ENCODE measurements around the gene SENP2.
"Not testable (repeated sequence)": the region's sequence is repeated elsewhere in the genome, so short reads cannot be mapped to it uniquely, and the experiment has no call there.

SENP2 gene

DNA sequence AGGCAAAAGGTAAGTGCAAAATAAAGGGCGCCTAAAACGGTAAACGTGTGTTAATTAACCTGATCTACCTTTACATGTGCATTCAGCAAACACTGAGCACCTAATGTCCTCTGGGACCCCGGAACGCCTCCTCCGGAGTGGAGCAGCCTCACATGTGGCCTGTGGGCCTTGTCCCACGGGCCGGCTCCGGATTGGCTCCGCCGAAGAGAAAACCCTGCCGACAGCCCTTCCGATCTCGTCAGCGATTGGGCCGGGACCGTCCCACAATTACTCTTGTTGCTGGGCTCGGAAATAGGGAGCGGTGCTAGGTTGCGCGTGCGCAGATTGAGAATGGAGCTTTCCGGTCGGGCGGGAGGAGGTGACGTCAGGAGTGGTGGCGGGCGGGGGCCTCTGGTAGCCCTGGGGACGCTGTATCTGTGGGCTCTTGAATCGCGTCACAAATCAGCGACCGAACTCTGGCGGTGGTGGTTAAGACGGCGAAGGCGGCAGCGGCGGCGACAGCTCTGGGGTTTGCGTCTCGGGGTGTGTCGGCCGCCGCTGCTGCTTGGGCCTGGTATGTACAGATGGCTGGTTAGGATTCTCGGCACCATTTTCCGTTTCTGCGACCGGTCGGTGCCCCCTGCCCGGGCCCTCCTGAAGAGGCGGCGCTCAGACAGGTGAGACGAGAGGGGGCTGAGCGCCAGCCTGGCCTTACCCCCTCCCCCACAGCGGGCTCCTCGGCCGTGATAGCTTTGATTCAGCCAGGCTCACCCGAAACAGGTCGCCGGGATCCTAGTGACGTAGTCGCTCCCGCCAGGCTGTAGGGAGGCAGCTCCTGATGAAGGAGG, at the start of gene SENP2:
TSS of gene SENP2 (plus strand) at position 437 of the 827 bp plus-strand sequence. CDS start at position 556, 119 bp downstream.
- H3K27me3 ChIP-seq (ENCODE audit: control insufficient read depth in 1 of 2, insufficient read depth in 2 of 2, low read length in 2 of 2) = no peaks in the 10 kb centered on the region
- peaks cover 15% of the 10 kb centered on the region for H3K4me1 ChIP-seq (ENCODE audit: control insufficient read depth, insufficient read depth, low read length)
- no peaks in the 10 kb centered on the region for H3K9me3 ChIP-seq (ENCODE audit: control insufficient read depth in 2 of 2, low read length in 2 of 2)
- peak within 1 kb of the TSS; percentile 97 to 98 for H3K4me3 ChIP-seq (ENCODE audit: low read length in 2 of 2)
- peak within 1 kb of the TSS; percentile 97 for H3K27ac ChIP-seq (ENCODE audit: low read length)
- H3K36me3 ChIP-seq (ENCODE audit: control insufficient read depth in 2 of 2, insufficient read depth in 2 of 2, low read length in 2 of 2) = no peaks in the 10 kb centered on the region
- peak within 1 kb of the TSS; percentile 93 to 98 for H3K9ac ChIP-seq (ENCODE audit: low read length in 2 of 2)

DNA sequence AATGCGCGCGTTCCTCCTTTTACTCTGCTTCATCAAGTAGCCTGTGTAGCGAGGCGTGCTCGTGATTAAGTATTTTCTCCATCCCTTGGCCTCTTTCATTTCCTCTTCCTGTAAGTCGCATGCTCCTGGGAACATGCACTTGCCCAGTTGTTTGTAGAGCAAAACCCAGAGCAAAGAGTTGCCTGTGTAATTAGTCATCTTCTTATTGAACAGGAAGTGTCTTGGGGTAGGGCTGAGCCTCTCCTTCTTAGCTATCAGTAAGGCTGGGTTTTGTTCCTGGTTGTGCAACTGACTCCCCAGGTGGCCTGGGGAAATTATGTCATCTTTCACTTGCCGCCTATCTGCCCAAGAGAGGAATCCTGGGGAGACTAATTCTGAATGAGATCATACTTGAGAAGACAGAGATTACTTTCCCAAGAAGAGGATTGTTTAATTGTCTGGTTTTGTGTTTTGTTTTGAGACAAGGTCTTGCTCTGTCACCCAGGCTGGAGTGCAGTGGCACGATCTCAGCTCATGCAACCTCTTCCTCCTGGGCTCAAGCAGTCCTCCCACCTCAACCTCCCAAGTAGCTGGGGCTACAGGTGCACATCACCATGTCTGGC, 48.6 kb upstream of the SENP2 start:
- Histone ChIP-seq H3K9ac (ENCODE audit: low read length in 2 of 2) (no peak overlapping the region), H3K9me3 (ENCODE audit: control insufficient read depth in 2 of 2, low read length in 2 of 2) (no peaks in the 10 kb centered on the region), H3K4me3 (ENCODE audit: low read length in 2 of 2) (no peak overlapping the region), H3K4me1 (ENCODE audit: control insufficient read depth, insufficient read depth, low read length) (no peaks in the 10 kb centered on the region), H3K27me3 (ENCODE audit: control insufficient read depth in 1 of 2, insufficient read depth in 2 of 2, low read length in 2 of 2) (no peaks in the 10 kb centered on the region), H3K36me3 (ENCODE audit: control insufficient read depth in 2 of 2, insufficient read depth in 2 of 2, low read length in 2 of 2) (no peaks in the 10 kb centered on the region), H3K27ac (ENCODE audit: low read length) (no peak overlapping the region)

GRCh38 chr3:185539934-185540333, 46.2 kb upstream of the SENP2 start:
- no peaks in the 10 kb centered on the region for H3K36me3 ChIP-seq (ENCODE audit: control insufficient read depth in 2 of 2, insufficient read depth in 2 of 2, low read length in 2 of 2)
- no peaks in the 10 kb centered on the region for H3K4me1 ChIP-seq (ENCODE audit: control insufficient read depth, insufficient read depth, low read length)
- H3K9ac ChIP-seq (ENCODE audit: low read length in 2 of 2) = no peak overlapping the region
- H3K27ac ChIP-seq (ENCODE audit: low read length) = no peak overlapping the region
- H3K27me3 ChIP-seq (ENCODE audit: control insufficient read depth in 1 of 2, insufficient read depth in 2 of 2, low read length in 2 of 2) = no peaks in the 10 kb centered on the region
- no peak overlapping the region for H3K4me3 ChIP-seq (ENCODE audit: low read length in 2 of 2)
- no peaks in the 10 kb centered on the region for H3K9me3 ChIP-seq (ENCODE audit: control insufficient read depth in 2 of 2, low read length in 2 of 2)

DNA sequence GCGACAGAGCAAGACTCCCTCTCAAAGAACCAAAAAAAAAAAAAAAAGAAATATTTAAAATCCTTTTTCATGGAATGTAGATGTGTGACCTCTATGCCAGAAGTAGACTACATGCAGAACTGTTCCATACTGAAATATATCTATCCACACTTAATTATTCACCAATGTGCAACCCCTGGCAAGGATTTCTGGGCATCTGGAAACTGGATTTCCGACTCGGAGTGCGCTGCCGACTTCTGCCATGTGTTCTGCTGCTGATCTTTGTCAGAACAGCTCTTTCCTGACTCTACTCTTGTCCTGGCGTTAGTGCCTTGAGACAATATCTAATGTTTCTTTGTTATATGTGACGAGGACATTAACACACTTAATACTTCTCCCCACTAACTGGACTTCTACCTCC, 45.4 kb upstream of the SENP2 start:
- H3K4me1 ChIP-seq (ENCODE audit: control insufficient read depth, insufficient read depth, low read length) = no peaks in the 10 kb centered on the region
- H3K4me3 ChIP-seq (ENCODE audit: low read length in 2 of 2) = no peak overlapping the region
- no peak overlapping the region for H3K9ac ChIP-seq (ENCODE audit: low read length in 2 of 2)
- H3K27me3 ChIP-seq (ENCODE audit: control insufficient read depth in 1 of 2, insufficient read depth in 2 of 2, low read length in 2 of 2) = no peaks in the 10 kb centered on the region
- H3K36me3 ChIP-seq (ENCODE audit: control insufficient read depth in 2 of 2, insufficient read depth in 2 of 2, low read length in 2 of 2) = no peaks in the 10 kb centered on the region
- H3K9me3 ChIP-seq (ENCODE audit: control insufficient read depth in 2 of 2, low read length in 2 of 2) = no peaks in the 10 kb centered on the region
- H3K27ac ChIP-seq (ENCODE audit: low read length) = no peak overlapping the region

DNA sequence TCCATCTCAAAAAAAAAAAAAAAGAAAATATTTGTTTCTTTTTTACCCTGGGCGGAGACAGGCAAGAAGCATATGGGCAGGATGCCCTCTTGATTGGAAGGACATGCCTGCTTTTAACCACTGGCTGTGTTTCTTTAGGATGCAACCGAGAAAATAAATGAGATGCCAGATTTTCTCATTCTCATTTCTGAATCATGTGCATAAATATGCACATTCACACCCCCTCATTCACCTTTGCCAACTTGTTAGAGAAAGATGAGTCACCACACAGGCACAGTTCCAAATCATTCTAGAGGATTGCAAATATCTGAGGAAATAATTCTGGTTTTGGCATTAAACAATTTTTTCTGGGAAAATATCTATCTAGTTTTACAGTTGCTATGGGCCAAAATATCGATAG, 37.0 kb upstream of the SENP2 start:
- Histone ChIP-seq H3K4me3 (ENCODE audit: low read length in 2 of 2) (no peak overlapping the region), H3K9ac (ENCODE audit: low read length in 2 of 2) (no peak overlapping the region), H3K9me3 (ENCODE audit: control insufficient read depth in 2 of 2, low read length in 2 of 2) (no peaks in the 10 kb centered on the region), H3K27ac (ENCODE audit: low read length) (no peak overlapping the region), H3K36me3 (ENCODE audit: control insufficient read depth in 2 of 2, insufficient read depth in 2 of 2, low read length in 2 of 2) (no peaks in the 10 kb centered on the region), H3K4me1 (ENCODE audit: control insufficient read depth, insufficient read depth, low read length) (no peaks in the 10 kb centered on the region), H3K27me3 (ENCODE audit: control insufficient read depth in 1 of 2, insufficient read depth in 2 of 2, low read length in 2 of 2) (no peaks in the 10 kb centered on the region)

DNA sequence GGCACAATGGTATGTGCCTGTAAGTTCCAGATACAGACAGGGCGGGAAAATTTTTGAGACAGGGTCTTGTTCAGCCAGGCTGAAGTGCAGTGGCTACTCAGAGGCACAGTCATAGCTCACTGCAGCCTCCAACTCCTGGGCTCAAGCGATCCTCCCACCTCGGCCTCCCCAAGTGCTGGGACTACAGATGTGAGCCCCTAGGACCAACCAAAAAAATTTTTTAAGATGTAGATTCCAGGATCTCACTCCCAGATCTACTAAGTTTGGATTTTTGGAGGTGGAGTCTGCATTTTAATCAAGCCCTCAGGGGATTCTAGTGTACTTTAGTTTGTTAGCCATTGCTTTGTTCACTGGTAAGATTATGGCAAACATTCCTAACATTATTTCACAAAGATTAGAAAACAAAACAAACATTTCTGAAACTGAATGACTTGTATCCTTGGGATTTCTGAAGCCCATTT, 36.4 kb upstream of the SENP2 start:
- Histone ChIP-seq H3K36me3 (ENCODE audit: control insufficient read depth in 2 of 2, insufficient read depth in 2 of 2, low read length in 2 of 2) (no peaks in the 10 kb centered on the region), H3K9me3 (ENCODE audit: control insufficient read depth in 2 of 2, low read length in 2 of 2) (no peaks in the 10 kb centered on the region), H3K4me1 (ENCODE audit: control insufficient read depth, insufficient read depth, low read length) (no peaks in the 10 kb centered on the region), H3K27me3 (ENCODE audit: control insufficient read depth in 1 of 2, insufficient read depth in 2 of 2, low read length in 2 of 2) (no peaks in the 10 kb centered on the region), H3K9ac (ENCODE audit: low read length in 2 of 2) (no peak overlapping the region), H3K27ac (ENCODE audit: low read length) (no peak overlapping the region), H3K4me3 (ENCODE audit: low read length in 2 of 2) (no peak overlapping the region)

GRCh38 chr3:185552358-185552877, 33.7 kb upstream of the SENP2 start, which contains the start of gene LIPH:
TSS of gene LIPH (minus strand) at chr3:185552588. CDS start at chr3:185552471, 117 bp downstream.
- H3K36me3 ChIP-seq (ENCODE audit: control insufficient read depth in 2 of 2, insufficient read depth in 2 of 2, low read length in 2 of 2) = no peaks in the 10 kb centered on the region
- no peaks in the 10 kb centered on the region for H3K4me1 ChIP-seq (ENCODE audit: control insufficient read depth, insufficient read depth, low read length)
- H3K4me3 ChIP-seq (ENCODE audit: low read length in 2 of 2) = no peak within 1 kb of the TSS
- H3K9ac ChIP-seq (ENCODE audit: low read length in 2 of 2) = no peak within 1 kb of the TSS
- H3K27me3 ChIP-seq (ENCODE audit: control insufficient read depth in 1 of 2, insufficient read depth in 2 of 2, low read length in 2 of 2) = no peaks in the 10 kb centered on the region
- no peaks in the 10 kb centered on the region for H3K9me3 ChIP-seq (ENCODE audit: control insufficient read depth in 2 of 2, low read length in 2 of 2)
- H3K27ac ChIP-seq (ENCODE audit: low read length) = no peak within 1 kb of the TSS

DNA sequence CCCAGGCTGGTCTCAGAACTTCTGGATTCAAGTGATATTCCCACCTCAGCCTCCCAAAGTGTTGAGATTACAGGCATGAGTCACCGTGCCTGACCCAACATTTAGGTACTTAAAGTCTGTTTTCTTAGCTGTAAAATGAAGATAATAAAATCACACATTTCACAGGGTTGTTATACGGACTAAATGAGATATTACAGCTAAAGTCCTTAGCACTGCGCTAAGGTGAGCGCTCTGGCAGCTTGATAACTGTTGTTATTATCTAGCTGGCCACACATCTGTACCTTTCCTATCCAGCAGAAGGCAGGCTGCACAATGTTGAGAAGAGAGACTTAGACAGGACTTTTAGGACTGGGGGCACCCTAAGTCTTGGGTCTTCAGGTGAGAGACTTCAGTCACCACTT, 31.0 kb upstream of the SENP2 start:
- H3K27me3 ChIP-seq (ENCODE audit: control insufficient read depth in 1 of 2, insufficient read depth in 2 of 2, low read length in 2 of 2) = no peaks in the 10 kb centered on the region
- no peak overlapping the region for H3K9ac ChIP-seq (ENCODE audit: low read length in 2 of 2)
- no peak overlapping the region for H3K4me3 ChIP-seq (ENCODE audit: low read length in 2 of 2)
- no peaks in the 10 kb centered on the region for H3K36me3 ChIP-seq (ENCODE audit: control insufficient read depth in 2 of 2, insufficient read depth in 2 of 2, low read length in 2 of 2)
- no peaks in the 10 kb centered on the region for H3K4me1 ChIP-seq (ENCODE audit: control insufficient read depth, insufficient read depth, low read length)
- H3K27ac ChIP-seq (ENCODE audit: low read length) = no peak overlapping the region
- no peaks in the 10 kb centered on the region for H3K9me3 ChIP-seq (ENCODE audit: control insufficient read depth in 2 of 2, low read length in 2 of 2)

GRCh38 chr3:185555860-185556347, 30.2 kb upstream of the SENP2 start:
- no peak overlapping the region for H3K9ac ChIP-seq (ENCODE audit: low read length in 2 of 2)

GRCh38 chr3:185556640-185557039, 29.5 kb upstream of the SENP2 start:
- not testable (repeated sequence) for H3K4me1 ChIP-seq (ENCODE audit: control insufficient read depth, insufficient read depth, low read length); H3K9ac ChIP-seq (ENCODE audit: low read length in 2 of 2); H3K27ac ChIP-seq (ENCODE audit: low read length); H3K9me3 ChIP-seq (ENCODE audit: control insufficient read depth in 2 of 2, low read length in 2 of 2); H3K36me3 ChIP-seq (ENCODE audit: control insufficient read depth in 2 of 2, insufficient read depth in 2 of 2, low read length in 2 of 2); H3K4me3 ChIP-seq (ENCODE audit: low read length in 2 of 2); H3K27me3 ChIP-seq (ENCODE audit: control insufficient read depth in 1 of 2, insufficient read depth in 2 of 2, low read length in 2 of 2)

More at GRCh38 chr3:185555860-185556347, 30.2 kb upstream of the SENP2 start:
- H3K9me3 ChIP-seq (ENCODE audit: control insufficient read depth in 2 of 2, low read length in 2 of 2) = no peaks in the 10 kb centered on the region
- no peaks in the 10 kb centered on the region for H3K36me3 ChIP-seq (ENCODE audit: control insufficient read depth in 2 of 2, insufficient read depth in 2 of 2, low read length in 2 of 2)
- H3K27ac ChIP-seq (ENCODE audit: low read length) = no peak overlapping the region
- H3K4me1 ChIP-seq (ENCODE audit: control insufficient read depth, insufficient read depth, low read length) = no peaks in the 10 kb centered on the region
- no peak overlapping the region for H3K4me3 ChIP-seq (ENCODE audit: low read length in 2 of 2)
- H3K27me3 ChIP-seq (ENCODE audit: control insufficient read depth in 1 of 2, insufficient read depth in 2 of 2, low read length in 2 of 2) = no peaks in the 10 kb centered on the region
